Breast epithelium (tissue), 3 donors: ENCODE measurements around the gene CYP24A1.

Source experiments
- CTCF ChIP-seq, 3 donors: fragments of 450-650 bp; IDR thresholded peaks; one replicate each; pipeline ENCODE4 v1.5.1; 2016 to 2017; ENCODE audit warnings: antibody characterized with exemption in 3 of 3, mild to moderate bottlenecking in 3 of 3, moderate library complexity in 3 of 3
- POLR2AphosphoS5 ChIP-seq, 3 donors: sonication (generic); formaldehyde crosslinking; IDR thresholded peaks; one replicate each; pipeline ENCODE4 v1.6.1; 2017; ENCODE audit warnings: antibody characterized with exemption in 3 of 3

- no peak for TF ChIP-seq CTCF (IDR thresholded peaks at IDR 0.05)
- TF ChIP-seq POLR2AphosphoS5 (IDR thresholded peaks at IDR 0.05), result no peak
These were observed 58.5 kb downstream of the CYP24A1 start for GRCh38 chr20:54115172-54115854.
